B cell (primary cell): ENCODE results near the gene STARD3. TPM values are rescaled to one million over a fixed set of nuclear protein-coding genes. Genes with fewer than 3 reads are reported as not detected.

Experiments used
- ATAC-seq: fragments of 200-7000 bp; cut with Tn5 transposase; one replicate; pipeline ENCODE4 v1.10.0; 2021; ENCODE audit warnings: low read depth, mild to moderate bottlenecking, moderate number of reproducible peaks, moderate library complexity
- CTCF ChIA-PET: fragments of 350-600 bp; sonication (Branson Sonifier 250); formaldehyde crosslinking; loops from one replicate; lab custom pipeline; 2021; ENCODE audit warnings: antibody characterized with exemption, inconsistent platforms; lab: Charles Lee
- POLR2A ChIA-PET: fragments of 350-600 bp; sonication (Branson Sonifier 250); formaldehyde crosslinking; loops from one replicate; lab custom pipeline; 2021; ENCODE audit warnings: antibody characterized with exemption; lab: Charles Lee
- DNase-seq: peaks from one replicate; pipeline ENCODE4 v3.0.0; 2013
- H2AFZ ChIP-seq: 2 replicates; pipeline ENCODE4 v1.6.1; 2012; ENCODE audit warnings: mild to moderate bottlenecking, low read depth, low read length; ENCODE audit not compliant: insufficient read depth, poor library complexity, severe bottlenecking
- H3K27ac ChIP-seq, 2 donors: 1 replicate in 1 of 2; 2 replicates in 1 of 2; pipeline ENCODE4 v1.5.1; 2012 to 2013; ENCODE audit warnings: low read length in 2 of 2, mild to moderate bottlenecking in 2 of 2, moderate library complexity in 1 of 2
- H3K27me3 ChIP-seq, 4 experiments: fragments of 200-600 bp in 1 of 4; sonication (generic) in 1 of 4; replicated peaks in 1 of 4; 1 replicate in 2 of 4; 2 replicates in 2 of 4; pipeline versions ENCODE4 v1.6.1 to v1.7.0; 2013 to 2016; ENCODE audit warnings: low read length in 3 of 4, mild to moderate bottlenecking in 2 of 4, mixed read lengths in 1 of 4, moderate library complexity in 1 of 4; ENCODE audit not compliant: insufficient read depth in 4 of 4, control insufficient read depth in 3 of 4; ENCODE audit errors: control extremely low read depth in 1 of 4
- H3K36me3 ChIP-seq, 2 experiments: replicated peaks in 1 of 2; 1 replicate in 1 of 2; 2 replicates in 1 of 2; pipeline versions ENCODE4 v1.6.1 to v1.7.1; 2013; ENCODE audit warnings: low read length in 1 of 2; ENCODE audit not compliant: insufficient read depth in 2 of 2, control insufficient read depth in 1 of 2; ENCODE audit errors: control extremely low read depth in 1 of 2, extremely low read depth in 1 of 2
- H3K4me1 ChIP-seq, 2 donors: fragments of 200-600 bp in 1 of 2; sonication (generic) in 1 of 2; 1 replicate in 1 of 2; 2 replicates in 1 of 2; pipeline versions ENCODE4 v1.5.1 to v1.6.1; 2013 to 2017; ENCODE audit warnings: low read length in 2 of 2; ENCODE audit not compliant: control insufficient read depth in 2 of 2, insufficient read depth in 2 of 2
- H3K4me2 ChIP-seq: replicated peaks from 2 replicates; pipeline ENCODE3; 2012; ENCODE audit warnings: mild to moderate bottlenecking, low read depth, low read length; ENCODE audit not compliant: poor library complexity, severe bottlenecking
- H3K4me3 ChIP-seq, 5 experiments: fragments of 200-600 bp in 1 of 5; sonication (generic) in 1 of 5; 1 replicate in 3 of 5; 2 replicates in 2 of 5; pipeline versions ENCODE4 v1.5.1 to v1.7.0; 2011 to 2016; ENCODE audit warnings: low read length in 4 of 5, mild to moderate bottlenecking in 4 of 5, low read depth in 2 of 5, control low read depth in 1 of 5, moderate library complexity in 1 of 5; ENCODE audit not compliant: insufficient read depth in 1 of 5; ENCODE audit errors: control extremely low read depth in 1 of 5, extremely low read depth in 1 of 5
- H3K79me2 ChIP-seq: fragments of 200-600 bp; sonication (generic); one replicate; pipeline ENCODE4 v1.6.0; 2016; ENCODE audit warnings: low read length; ENCODE audit not compliant: control insufficient read depth, insufficient read depth
- H3K9ac ChIP-seq: fragments of 200-600 bp; sonication (generic); 2 replicates; pipeline ENCODE4 v1.6.1; 2017; ENCODE audit warnings: mild to moderate bottlenecking, low read length, moderate library complexity
- H3K9me3 ChIP-seq, 3 donors: one replicate each; pipeline versions ENCODE4 v1.6.1 to v1.7.1; 2013; ENCODE audit warnings: low read length in 2 of 3; ENCODE audit not compliant: control insufficient read depth in 2 of 3, insufficient read depth in 1 of 3; ENCODE audit errors: control extremely low read depth in 1 of 3
- H4K20me1 ChIP-seq: 2 replicates; pipeline ENCODE4 v1.6.0; 2012; ENCODE audit warnings: mild to moderate bottlenecking, low read length; ENCODE audit not compliant: insufficient read depth, control insufficient read depth, poor library complexity, severe bottlenecking
- H3K27ac Mint-ChIP-seq: one replicate; pipeline ENCODE4 v1.8.0; 2021; ENCODE audit warnings: mixed read lengths
- H3K27me3 Mint-ChIP-seq: one replicate; pipeline ENCODE4 v1.8.0; 2021; ENCODE audit warnings: mixed read lengths
- H3K4me1 Mint-ChIP-seq: one replicate; pipeline ENCODE4 v1.8.0; 2021; ENCODE audit warnings: mixed read lengths
- H3K4me3 Mint-ChIP-seq: one replicate; pipeline ENCODE4 v1.8.0; 2021; ENCODE audit warnings: mixed read lengths
- H3K9me3 Mint-ChIP-seq: one replicate; pipeline ENCODE4 v1.8.0; 2022; ENCODE audit warnings: mixed read lengths; ENCODE audit not compliant: insufficient read depth
- EZH2 ChIP-seq: IDR thresholded peaks from 2 replicates; pipeline ENCODE4 v1.6.1; 2012; ENCODE audit warnings: borderline replicate concordance, low read depth, mild to moderate bottlenecking, moderate library complexity, low read length; ENCODE audit not compliant: insufficient read depth, poor library complexity, severe bottlenecking
- WGBS: methylation state at CpG from one replicate; pipeline ENCODE4 v1.1.5; 2013; ENCODE audit warnings: missing lambda C conversion rate; ENCODE audit not compliant: insufficient coverage; 5-methylcytosine and 5-hydroxymethylcytosine counted together
- intact Hi-C: fragments of 100-400 bp; cut with micrococcal nuclease; formaldehyde crosslinking; loops from one replicate; pipeline ENCODE4 v1.10.0; 2022
- polyA plus RNA-seq: library from polyadenylated mRNA; depleted of rRNA; stranded (reverse); fragments of >200 nt; gene quantifications from 2 replicates; pipeline ENCODE4 v1.2.3, GENCODE V29; 2012
- total RNA-seq, 2 donors: library from RNA; stranded (reverse); fragments of 120-200 nt in 1 of 2; gene quantifications; 1 replicate in 1 of 2; 2 replicates in 1 of 2; pipeline versions ENCODE4 v1.2.3 to v1.2.4, GENCODE V29; 2013 to 2022
- TF ChIP-seq, protein P1 (sequence below): fragments of 200-600 bp; IDR thresholded peaks from one replicate; pipeline ENCODE4 v1.8.0; 2022; ENCODE audit warnings: antibody characterized with exemption, mild to moderate bottlenecking

The STARD3 gene
- total and polyA plus RNA-seq, 2 donors (not counting 1 experiment from before 2014, with no cell fraction given): 93.1 to 231 TPM

DNA sequence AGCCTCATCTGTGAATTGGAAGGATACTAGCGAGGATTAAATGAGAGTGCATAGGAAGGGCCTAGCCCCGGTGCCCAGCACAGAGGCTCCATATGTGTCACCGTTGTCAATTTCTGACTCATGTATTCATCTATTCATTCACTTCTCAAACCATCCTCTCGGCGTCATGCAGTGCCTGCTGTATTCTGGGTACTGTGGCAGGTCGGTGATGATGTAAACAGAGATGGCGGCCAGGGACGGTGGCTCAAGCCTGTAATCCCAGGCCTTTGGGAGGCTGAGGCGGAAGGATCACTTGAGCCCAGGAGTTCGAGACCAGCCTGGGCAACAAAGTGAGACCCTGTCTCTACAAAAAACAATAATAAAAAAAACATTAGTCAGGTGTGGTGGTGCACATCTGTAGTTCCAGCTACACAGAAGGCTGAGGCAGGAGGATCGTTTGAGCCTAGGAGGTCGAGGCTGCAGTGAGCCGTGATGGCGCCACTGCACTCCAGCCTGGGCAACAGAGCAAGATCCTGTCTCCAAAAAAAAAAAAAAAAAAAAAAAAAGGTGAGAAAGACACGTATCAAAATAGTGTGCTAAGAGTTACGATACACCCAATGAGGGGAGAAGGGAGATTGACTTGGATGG is 14.5 kb upstream of the STARD3 start:
- H3K27me3 ChIP-seq: peaks cover 0 to 29% (median 12%) of the 10 kb centered on the region in 4 experiments
- Mint-ChIP-seq H3K9me3 (no peaks in the 10 kb centered on the region), H3K27ac (peak overlapping the region; percentile 75), H3K27me3 (peaks cover 7% of the 10 kb centered on the region), H3K4me1 (peaks cover 34% of the 10 kb centered on the region), H3K4me3 (peak overlapping the region; percentile 84)
- H3K4me2 ChIP-seq: peak overlapping the region; percentile 76
- 62% methylated on average over 5 of the region's 16 CpGs for WGBS
- POLR2A ChIA-PET: interaction anchor here (0.6 to 0.9 kb wide), 3 partner anchors 133 to 358 kb away, joined by 3 to 7 read pairs (median 3); partner anchors contain the start of gene PSMD3
- H3K27ac ChIP-seq: no peak overlapping the region
- TF ChIP-seq EZH2: no peak
- TF ChIP-seq, protein P1, sequence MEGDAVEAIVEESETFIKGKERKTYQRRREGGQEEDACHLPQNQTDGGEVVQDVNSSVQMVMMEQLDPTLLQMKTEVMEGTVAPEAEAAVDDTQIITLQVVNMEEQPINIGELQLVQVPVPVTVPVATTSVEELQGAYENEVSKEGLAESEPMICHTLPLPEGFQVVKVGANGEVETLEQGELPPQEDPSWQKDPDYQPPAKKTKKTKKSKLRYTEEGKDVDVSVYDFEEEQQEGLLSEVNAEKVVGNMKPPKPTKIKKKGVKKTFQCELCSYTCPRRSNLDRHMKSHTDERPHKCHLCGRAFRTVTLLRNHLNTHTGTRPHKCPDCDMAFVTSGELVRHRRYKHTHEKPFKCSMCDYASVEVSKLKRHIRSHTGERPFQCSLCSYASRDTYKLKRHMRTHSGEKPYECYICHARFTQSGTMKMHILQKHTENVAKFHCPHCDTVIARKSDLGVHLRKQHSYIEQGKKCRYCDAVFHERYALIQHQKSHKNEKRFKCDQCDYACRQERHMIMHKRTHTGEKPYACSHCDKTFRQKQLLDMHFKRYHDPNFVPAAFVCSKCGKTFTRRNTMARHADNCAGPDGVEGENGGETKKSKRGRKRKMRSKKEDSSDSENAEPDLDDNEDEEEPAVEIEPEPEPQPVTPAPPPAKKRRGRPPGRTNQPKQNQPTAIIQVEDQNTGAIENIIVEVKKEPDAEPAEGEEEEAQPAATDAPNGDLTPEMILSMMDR: no peak
- H3K9ac ChIP-seq: peak overlapping the region; percentile 8
- peak overlapping the region in 4 of 5 experiments; percentile 14 to 38 (median 29) for H3K4me3 ChIP-seq
- intact Hi-C loops: loop anchor here (1.0 to 5.0 kb wide), 12 partner anchors 15 to 416 kb away; partner anchors contain the start of genes IKZF3, LRRC3C, MIEN1 and ORMDL3
- H3K9me3 ChIP-seq: no peaks in the 10 kb centered on the region
- H3K36me3 ChIP-seq: no peaks in the 10 kb centered on the region
- peak overlapping the region; percentile 69 for H2AFZ ChIP-seq
- peaks cover 38 to 51% of the 10 kb centered on the region in 2 donors for H3K4me1 ChIP-seq
- no peaks in the 10 kb centered on the region for H4K20me1 ChIP-seq
- DNase-seq: no peak
- ATAC-seq: peak; percentile 2
- CTCF ChIA-PET: interaction anchor here (0.8 to 13.0 kb wide), 57 partner anchors 8 to 596 kb away, joined by 3 to 262 read pairs (median 6); partner anchors contain the start of genes MED24, MIEN1, NEUROD2 and NR1D1
- peaks cover 7% of the 10 kb centered on the region for H3K79me2 ChIP-seq
